ENCODE data around the gene ERGIC3.

Gene ERGIC3

GRCh38 chr20:35600176-35600992, 58.5 kb downstream of the ERGIC3 start:
- DNase-seq = no peak

GRCh38 chr20:35600993-35601973, 59.4 kb downstream of the ERGIC3 start:
- no peak for DNase-seq

DNA sequence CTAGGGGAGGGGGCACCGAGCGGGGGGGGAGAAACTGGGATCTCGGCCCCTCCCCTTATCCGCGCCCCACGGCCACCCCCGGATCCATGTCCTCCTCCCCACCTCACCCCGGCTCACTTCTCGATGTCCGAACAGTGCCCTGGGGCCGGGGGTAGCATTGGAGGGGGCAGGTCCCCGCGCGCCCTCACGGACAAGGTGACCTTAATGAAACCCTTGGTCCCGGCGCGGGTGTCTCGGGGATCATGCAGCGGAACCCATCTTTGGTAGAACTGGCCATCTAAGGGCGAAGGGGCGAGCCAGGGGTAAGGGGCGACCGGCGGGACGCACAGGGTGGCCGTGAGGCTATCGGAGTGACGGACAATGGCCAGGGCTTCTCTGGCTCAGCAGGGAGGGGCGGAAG, 60.1 kb downstream of the ERGIC3 start:
- DNase-seq = no peak

- DNase-seq = no peak
Measured at GRCh38 chr20:35602851-35603495, 61.1 kb downstream of the ERGIC3 start.

GRCh38 chr20:35603695-35604448, 62.0 kb downstream of the ERGIC3 start:
- DNase-seq = no peak

DNA sequence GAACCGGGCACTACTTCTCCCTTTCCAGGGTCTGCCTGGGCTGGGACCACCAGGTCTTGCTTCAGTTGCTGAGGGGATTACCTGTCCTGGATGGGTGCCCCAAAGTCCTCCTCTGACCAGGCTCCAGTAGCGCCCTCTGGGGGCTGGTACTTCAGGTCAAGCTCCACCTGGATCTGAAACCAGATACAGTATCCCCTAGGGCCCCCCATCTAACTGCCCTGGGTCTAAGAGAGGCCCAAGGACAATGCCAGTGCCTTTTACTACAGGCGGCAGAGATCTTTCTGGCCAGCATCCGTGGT, 62.5 kb downstream of the ERGIC3 start:
- DNase-seq = no peak

DNA sequence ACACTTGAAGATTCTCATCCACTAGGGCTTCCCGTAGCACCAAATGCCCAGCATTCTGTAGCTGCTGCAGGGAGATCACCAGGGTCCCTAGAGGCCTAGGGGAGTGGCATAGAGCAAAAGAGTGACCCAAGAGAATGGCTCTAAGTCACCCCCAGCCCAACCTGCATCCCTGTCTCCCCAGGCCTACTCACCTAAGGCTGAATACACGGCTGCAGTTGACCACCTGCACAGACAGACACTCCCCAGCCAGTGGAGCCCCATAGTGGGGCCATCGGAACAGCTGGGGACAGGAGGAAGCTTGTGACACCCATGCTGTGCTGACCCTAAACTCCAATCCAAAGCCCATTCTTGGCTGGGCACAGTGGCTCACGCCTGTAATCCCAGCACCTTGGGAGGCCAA, 64.2 kb downstream of the ERGIC3 start:
- DNase-seq = no peak

All from cerebellar nuclear complex (tissue), 1 donor.